Neural progenitor cell (in vitro differentiated cells): ENCODE measurements around the gene TMEM98. TPM values are rescaled to one million over a fixed set of nuclear protein-coding genes. Genes with fewer than 3 reads are reported as not detected.

Source experiments
- DNase-seq: peaks from one replicate; pipeline ENCODE4 v3.0.0-alpha.2; 2016; ENCODE audit warnings: low spot score
- H2AFZ ChIP-seq: fragments of 200-600 bp; sonication (generic); replicated peaks from 2 replicates; pipeline ENCODE4 v1.6.1; 2016; ENCODE audit warnings: antibody characterized with exemption
- H3F3A ChIP-seq: fragments of 200-600 bp; sonication (generic); 2 replicates; pipeline ENCODE4 v1.6.1; 2016; ENCODE audit warnings: antibody characterized with exemption, low read depth
- H3K27ac ChIP-seq: fragments of 200-600 bp; sonication (generic); 2 replicates; pipeline ENCODE4 v1.5.1; 2016; ENCODE audit warnings: mild to moderate bottlenecking
- H3K27me3 ChIP-seq: fragments of 200-600 bp; sonication (generic); 2 replicates; pipeline ENCODE4 v1.6.1; 2016; ENCODE audit warnings: mild to moderate bottlenecking, moderate library complexity
- H3K36me3 ChIP-seq: fragments of 200-600 bp; sonication (generic); 2 replicates; pipeline ENCODE4 v1.5.1; 2016
- H3K4me1 ChIP-seq: fragments of 200-600 bp; sonication (generic); 2 replicates; pipeline ENCODE4 v1.6.1; 2016; ENCODE audit warnings: mixed run types
- H3K4me2 ChIP-seq: fragments of 200-600 bp; sonication (generic); 2 replicates; pipeline ENCODE4 v1.6.1; 2016
- H3K4me3 ChIP-seq: fragments of 200-600 bp; sonication (generic); 2 replicates; pipeline ENCODE4 v1.5.1; 2016
- H3K79me2 ChIP-seq: fragments of 200-600 bp; sonication (generic); 2 replicates; pipeline ENCODE4 v1.6.1; 2016; ENCODE audit warnings: low read depth
- H3K9ac ChIP-seq: fragments of 200-600 bp; sonication (generic); 2 replicates; pipeline ENCODE4 v1.6.1; 2016
- H3K9me3 ChIP-seq: fragments of 200-600 bp; sonication (generic); 2 replicates; pipeline ENCODE4 v1.5.1; 2016; ENCODE audit warnings: low read depth
- H4K20me1 ChIP-seq: fragments of 200-600 bp; sonication (generic); 2 replicates; pipeline ENCODE4 v1.6.1; 2016; ENCODE audit warnings: low read depth
- H3K27ac Mint-ChIP-seq: 3 replicates; pipeline ENCODE4 v1.8.0; 2021; ENCODE audit warnings: mixed read lengths
- H3K27me3 Mint-ChIP-seq: 2 replicates; pipeline ENCODE4 v1.8.0; 2022; ENCODE audit warnings: low read depth, mild to moderate bottlenecking, inconsistent platforms, moderate library complexity, mixed read lengths; ENCODE audit not compliant: insufficient read depth
- H3K36me3 Mint-ChIP-seq: 3 replicates; pipeline ENCODE4 v1.8.0; 2021; ENCODE audit warnings: mixed read lengths
- H3K4me1 Mint-ChIP-seq: 3 replicates; pipeline ENCODE4 v1.8.0; 2021; ENCODE audit warnings: mixed read lengths
- H3K4me3 Mint-ChIP-seq: 3 replicates; pipeline ENCODE4 v1.8.0; 2021; ENCODE audit warnings: mild to moderate bottlenecking, moderate library complexity, mixed read lengths
- H3K9me3 Mint-ChIP-seq: 3 replicates; pipeline ENCODE4 v1.8.0; 2020; ENCODE audit warnings: mixed read lengths
- EZH2 ChIP-seq: fragments of 200-600 bp; sonication (generic); IDR thresholded peaks from 2 replicates; pipeline ENCODE4 v1.6.1; 2017; ENCODE audit warnings: antibody characterized with exemption, mild to moderate bottlenecking, moderate library complexity
- EZH2phosphoT487 ChIP-seq: fragments of 200-600 bp; sonication (generic); IDR thresholded peaks from 2 replicates; pipeline ENCODE4 v1.6.1; 2017; ENCODE audit warnings: antibody characterized with exemption
- total RNA-seq: library from RNA; depleted of rRNA; stranded (reverse); fragments of >200 nt; gene quantifications from 2 replicates; pipeline ENCODE4 v1.2.3, GENCODE V29; 2015; ENCODE audit warnings: low replicate concordance
- TF ChIP-seq, protein P1 (sequence below): fragments of 200-600 bp; sonication (generic); IDR thresholded peaks from 2 replicates; pipeline ENCODE4 v1.5.1; 2017; ENCODE audit warnings: antibody characterized with exemption, mild to moderate bottlenecking

TMEM98 gene, protein sequence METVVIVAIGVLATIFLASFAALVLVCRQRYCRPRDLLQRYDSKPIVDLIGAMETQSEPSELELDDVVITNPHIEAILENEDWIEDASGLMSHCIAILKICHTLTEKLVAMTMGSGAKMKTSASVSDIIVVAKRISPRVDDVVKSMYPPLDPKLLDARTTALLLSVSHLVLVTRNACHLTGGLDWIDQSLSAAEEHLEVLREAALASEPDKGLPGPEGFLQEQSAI
- 117 and 168 TPM in 2 replicates for total RNA-seq

DNA sequence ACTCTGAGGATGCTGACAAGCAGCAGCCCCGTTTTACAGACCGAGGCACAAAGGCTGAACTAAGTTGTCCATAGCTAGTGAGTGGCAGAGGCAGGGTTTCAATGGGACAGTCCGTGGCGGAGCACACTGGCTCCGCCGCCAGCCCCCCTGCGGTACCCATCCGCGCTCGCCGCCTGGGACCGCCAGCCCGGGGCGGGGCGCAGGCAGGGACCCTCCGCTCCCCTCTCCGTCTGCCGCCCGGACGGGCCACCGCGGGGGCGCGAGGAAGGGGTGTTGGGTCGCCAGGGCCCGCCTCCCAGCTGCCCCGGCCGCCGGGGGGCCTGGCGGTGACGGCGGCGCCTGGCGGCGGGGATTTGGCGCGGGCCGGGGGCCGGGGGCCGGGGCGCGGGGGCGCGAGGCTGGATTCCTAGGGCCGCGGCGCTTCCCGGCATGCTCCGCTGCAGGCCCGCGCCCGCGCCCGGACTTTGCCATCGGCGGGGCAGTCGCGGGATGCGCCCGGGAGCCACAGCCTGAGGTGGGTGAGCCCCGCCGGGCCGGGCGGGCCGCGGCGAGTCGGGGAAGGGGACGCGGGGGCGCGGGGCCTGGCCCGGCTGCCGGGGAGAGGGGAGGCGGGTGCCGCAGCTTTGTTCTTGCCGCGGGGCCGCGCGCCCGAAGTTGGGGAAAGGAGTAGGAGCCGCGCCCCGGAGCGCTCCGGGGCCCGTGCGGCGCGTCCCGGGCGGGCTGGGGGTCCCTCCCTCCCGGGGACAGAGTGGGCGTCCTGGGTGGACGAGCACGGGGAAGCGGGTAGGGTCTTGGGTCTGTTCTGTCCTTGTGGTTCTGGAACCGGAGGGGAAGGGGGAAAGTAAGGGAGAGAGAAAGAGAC lies at the start of gene TMEM98:
TMEM98 (plus strand) TSS at position 430 of the 862 bp plus-strand sequence. CDS start 3,376 bp downstream, outside the sequence.
- Histone ChIP-seq H3K4me1 (peaks cover 13% of the 10 kb centered on the region), H3K36me3 (no peaks in the 10 kb centered on the region), H4K20me1 (peaks cover 26% of the 10 kb centered on the region), H3K27ac (no peak within 1 kb of the TSS), H3K4me3 (peak within 1 kb of the TSS; percentile 77), H3K27me3 (no peaks in the 10 kb centered on the region), H3K9ac (peak within 1 kb of the TSS; percentile 61), H3F3A (peaks cover 13% of the 10 kb centered on the region), H3K9me3 (no peaks in the 10 kb centered on the region), H3K4me2 (peak within 1 kb of the TSS; percentile 87), H2AFZ (peak within 1 kb of the TSS; percentile 95), H3K79me2 (peaks cover 42% of the 10 kb centered on the region)
- Mint-ChIP-seq H3K36me3 (peaks cover 12% of the 10 kb centered on the region), H3K27me3 (peaks cover 4% of the 10 kb centered on the region), H3K9me3 (peaks cover 4% of the 10 kb centered on the region), H3K27ac (peak within 1 kb of the TSS; percentile 96), H3K4me3 (peak within 1 kb of the TSS; percentile 92), H3K4me1 (peaks cover 16% of the 10 kb centered on the region)
- peak; percentile 81 for DNase-seq
- TF ChIP-seq EZH2 = peak; percentile 33
- TF ChIP-seq, protein P1, sequence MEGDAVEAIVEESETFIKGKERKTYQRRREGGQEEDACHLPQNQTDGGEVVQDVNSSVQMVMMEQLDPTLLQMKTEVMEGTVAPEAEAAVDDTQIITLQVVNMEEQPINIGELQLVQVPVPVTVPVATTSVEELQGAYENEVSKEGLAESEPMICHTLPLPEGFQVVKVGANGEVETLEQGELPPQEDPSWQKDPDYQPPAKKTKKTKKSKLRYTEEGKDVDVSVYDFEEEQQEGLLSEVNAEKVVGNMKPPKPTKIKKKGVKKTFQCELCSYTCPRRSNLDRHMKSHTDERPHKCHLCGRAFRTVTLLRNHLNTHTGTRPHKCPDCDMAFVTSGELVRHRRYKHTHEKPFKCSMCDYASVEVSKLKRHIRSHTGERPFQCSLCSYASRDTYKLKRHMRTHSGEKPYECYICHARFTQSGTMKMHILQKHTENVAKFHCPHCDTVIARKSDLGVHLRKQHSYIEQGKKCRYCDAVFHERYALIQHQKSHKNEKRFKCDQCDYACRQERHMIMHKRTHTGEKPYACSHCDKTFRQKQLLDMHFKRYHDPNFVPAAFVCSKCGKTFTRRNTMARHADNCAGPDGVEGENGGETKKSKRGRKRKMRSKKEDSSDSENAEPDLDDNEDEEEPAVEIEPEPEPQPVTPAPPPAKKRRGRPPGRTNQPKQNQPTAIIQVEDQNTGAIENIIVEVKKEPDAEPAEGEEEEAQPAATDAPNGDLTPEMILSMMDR = no peak

DNA sequence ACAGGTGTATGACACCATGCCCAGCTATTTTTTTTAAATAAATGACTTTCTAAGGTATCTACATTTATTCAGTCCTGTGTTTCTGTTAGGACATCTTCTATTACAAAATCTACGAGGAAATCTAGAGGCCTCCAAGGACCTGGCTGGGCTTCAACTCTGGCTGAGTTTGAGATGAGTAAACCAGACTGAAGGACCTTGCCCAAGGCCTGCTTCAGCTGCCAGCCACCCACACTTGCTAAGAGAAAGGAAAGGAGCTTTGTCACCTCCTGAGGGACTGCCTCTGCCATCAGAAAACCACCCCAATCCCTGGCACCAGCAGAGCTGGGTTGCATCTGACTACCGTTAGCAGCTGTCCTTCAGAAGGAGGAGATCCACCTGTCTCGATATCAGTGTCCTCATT lies 49.7 kb upstream of the TMEM98 start:
- H3K9me3 ChIP-seq = no peaks in the 10 kb centered on the region
- H3K79me2 ChIP-seq = peaks cover 6% of the 10 kb centered on the region
- Mint-ChIP-seq H3K27me3 (peaks cover 5% of the 10 kb centered on the region), H3K27ac (no peak overlapping the region), H3K36me3 (no peaks in the 10 kb centered on the region), H3K4me3 (no peak overlapping the region), H3K9me3 (no peaks in the 10 kb centered on the region), H3K4me1 (peaks cover 8% of the 10 kb centered on the region)
- H3K27me3 ChIP-seq = peaks cover 35% of the 10 kb centered on the region
- H3K27ac ChIP-seq = no peak overlapping the region
- peaks cover 9% of the 10 kb centered on the region for H4K20me1 ChIP-seq
- no peaks in the 10 kb centered on the region for H3K36me3 ChIP-seq
- H3K9ac ChIP-seq = no peak overlapping the region
- H3K4me3 ChIP-seq = no peak overlapping the region
- no peak for DNase-seq
- H3K4me2 ChIP-seq = no peak overlapping the region
- H3K4me1 ChIP-seq = peaks cover 4% of the 10 kb centered on the region
- TF ChIP-seq EZH2 (no peak), EZH2phosphoT487 (no peak)
- TF ChIP-seq, protein P1 = no peak
- H2AFZ ChIP-seq = no peak overlapping the region
- H3F3A ChIP-seq = peaks cover 7% of the 10 kb centered on the region

DNA sequence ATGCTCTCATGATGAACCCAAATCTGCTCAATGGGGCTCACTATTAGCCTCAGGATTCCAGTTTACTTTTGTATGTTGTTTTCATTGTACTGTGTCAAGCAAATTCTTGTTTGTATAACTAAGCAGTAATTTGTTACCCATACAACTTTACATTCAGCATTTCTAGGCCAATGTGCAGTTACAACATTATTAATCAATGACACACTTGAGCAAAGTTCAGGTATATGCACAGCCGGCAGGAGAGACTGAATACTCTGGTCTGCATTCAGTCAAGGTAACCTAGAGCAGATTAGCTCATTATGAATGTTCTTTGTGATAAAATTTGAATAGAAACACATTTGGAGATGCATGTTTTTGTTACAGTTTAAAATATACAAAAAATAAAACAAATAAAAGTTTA lies 48.8 kb upstream of the TMEM98 start:
- Histone ChIP-seq H3K4me2 (no peak overlapping the region), H2AFZ (no peak overlapping the region), H3K4me1 (peaks cover 4% of the 10 kb centered on the region), H3K9ac (no peak overlapping the region), H3K27ac (no peak overlapping the region), H3K36me3 (no peaks in the 10 kb centered on the region), H3K9me3 (no peaks in the 10 kb centered on the region), H3K4me3 (no peak overlapping the region), H3F3A (peaks cover 7% of the 10 kb centered on the region), H3K79me2 (peaks cover 6% of the 10 kb centered on the region), H3K27me3 (peaks cover 35% of the 10 kb centered on the region), H4K20me1 (peaks cover 9% of the 10 kb centered on the region)
- H3K27ac Mint-ChIP-seq = no peak overlapping the region
- H3K36me3 Mint-ChIP-seq = no peaks in the 10 kb centered on the region
- peaks cover 8% of the 10 kb centered on the region for H3K4me1 Mint-ChIP-seq
- H3K27me3 Mint-ChIP-seq = peaks cover 5% of the 10 kb centered on the region
- TF ChIP-seq EZH2phosphoT487 = no peak
- no peak for TF ChIP-seq EZH2
- TF ChIP-seq, protein P1 = no peak
- H3K4me3 Mint-ChIP-seq = no peak overlapping the region
- no peak for DNase-seq
- H3K9me3 Mint-ChIP-seq = no peaks in the 10 kb centered on the region
